Esophagus squamous epithelium (tissue), 5 donors: ENCODE data around the gene SORL1. TPM values are rescaled to one million over a fixed set of nuclear protein-coding genes. Genes with fewer than 3 reads are reported as not detected.

Source experiments
- DNase-seq: peaks from one replicate; lab custom pipeline; 2025; lab: John Stamatoyannopoulos, UW
- H3K27ac ChIP-seq, 4 donors: fragments of 200-600 bp; sonication (generic); one replicate each; pipeline ENCODE4 v1.5.1; 2016 to 2019; ENCODE audit warnings: mild to moderate bottlenecking in 1 of 4
- H3K27me3 ChIP-seq, 4 donors: fragments of 200-600 bp; sonication (generic); 1 replicate in 3 of 4; 2 replicates in 1 of 4; pipeline versions ENCODE4 v1.5.1 to v1.6.0; 2017 to 2021; ENCODE audit warnings: antibody characterized with exemption in 1 of 4
- H3K36me3 ChIP-seq, 3 donors: fragments of 200-600 bp; sonication (generic); one replicate each; pipeline ENCODE4 v1.5.1; 2016 to 2019
- H3K4me1 ChIP-seq, 3 donors: fragments of 200-600 bp; sonication (generic); one replicate each; pipeline ENCODE4 v1.5.1; 2017 to 2019
- H3K4me3 ChIP-seq, 4 donors: fragments of 200-600 bp; sonication (generic); 1 replicate in 3 of 4; 2 replicates in 1 of 4; pipeline ENCODE4 v1.5.1; 2016 to 2019; ENCODE audit warnings: mild to moderate bottlenecking in 2 of 4, moderate library complexity in 1 of 4
- H3K9me3 ChIP-seq, 3 donors: fragments of 200-600 bp; sonication (generic); one replicate each; pipeline ENCODE4 v1.5.1; 2016 to 2019
- CTCF ChIP-seq, 6 experiments: fragments of 450-650 bp in 4 of 6; fragments of 200-600 bp in 2 of 6; sonication (generic) in 2 of 6; IDR thresholded peaks; one replicate each; pipeline ENCODE4 v1.5.1; 2016 to 2019; ENCODE audit warnings: antibody characterized with exemption in 6 of 6, mild to moderate bottlenecking in 4 of 6, moderate library complexity in 4 of 6
- POLR2A ChIP-seq, 4 donors: fragments of 450-650 bp; IDR thresholded peaks; one replicate each; pipeline ENCODE4 v1.6.1; 2017; ENCODE audit warnings: antibody characterized with exemption in 4 of 4, mild to moderate bottlenecking in 4 of 4, moderate library complexity in 3 of 4
- WGBS, 2 donors: methylation state at CpG; one replicate each; pipeline ENCODE4 v1.1.5; 2018; 5-methylcytosine and 5-hydroxymethylcytosine counted together
- intact Hi-C: fragments of 100-400 bp; cut with DNase I; formaldehyde crosslinking; loops from one replicate; pipeline ENCODE4 v1.15.0; 2022
- total RNA-seq, 4 donors: library from RNA; depleted of rRNA; stranded (reverse); fragments of >200 nt; gene quantifications; one replicate each; pipeline ENCODE4 v1.1.0, GENCODE V29; 2016
- donor health status: DM: yes; HTN: yes; CAD: no.

Gene SORL1
- total RNA-seq, 4 donors from 2014 or later, result 6.8 to 19.9 (median 16.3) TPM

GRCh38 chr11:121534131-121535093 lies 82.3 kb downstream of the SORL1 start:
- intact Hi-C loops, result no loop called here
- 63 to 76% methylated on average over 12 of the region's 12 CpGs for WGBS, 2 donors
- TF ChIP-seq CTCF (IDR thresholded peaks at IDR 0.05), result peak in 5 of 6 experiments; percentile 20 to 43 (median 35)
- TF ChIP-seq POLR2A (IDR thresholded peaks at IDR 0.05), result no peak
- no peak for DNase-seq
- Histone ChIP-seq H3K4me3 (no peak overlapping the region), H3K27me3 (no peaks in the 10 kb centered on the region), H3K27ac (no peak overlapping the region), H3K9me3 (peaks cover 0 to 9% (median 0%) of the 10 kb centered on the region in 3 donors), H3K36me3 (peaks cover 0 to 46% (median 0%) of the 10 kb centered on the region in 3 donors), H3K4me1 (no peaks in the 10 kb centered on the region)

- Histone ChIP-seq H3K4me3 (no peak overlapping the region), H3K9me3 (peaks cover 0 to under 1% (median 0%) of the 10 kb centered on the region in 3 donors), H3K27ac (no peak overlapping the region), H3K4me1 (peaks cover 0 to under 1% (median 0%) of the 10 kb centered on the region in 3 donors), H3K36me3 (peaks cover 0 to 43% (median 0%) of the 10 kb centered on the region in 3 donors), H3K27me3 (no peaks in the 10 kb centered on the region)
- TF ChIP-seq POLR2A (IDR thresholded peaks at IDR 0.05) (no peak), CTCF (IDR thresholded peaks at IDR 0.05) (no peak)
- 74 to 80% methylated on average over 4 to 5 of the region's 6 CpGs for WGBS, 2 donors
- no peak for DNase-seq
- intact Hi-C loops, result no loop called here
Measured at GRCh38 chr11:121535129-121535796, 83.1 kb downstream of the SORL1 start.

GRCh38 chr11:121536126-121536525 lies 84.0 kb downstream of the SORL1 start:
- peaks cover 0 to 8% (median 0%) of the 10 kb centered on the region in 3 donors for H3K4me1 ChIP-seq
- H3K27me3 ChIP-seq, result no peaks in the 10 kb centered on the region
- no peak for DNase-seq
- no peak overlapping the region for H3K4me3 ChIP-seq
- no peaks in the 10 kb centered on the region for H3K9me3 ChIP-seq
- TF ChIP-seq POLR2A (IDR thresholded peaks at IDR 0.05), result no peak
- TF ChIP-seq CTCF (IDR thresholded peaks at IDR 0.05), result no peak
- H3K36me3 ChIP-seq, result peaks cover 0 to 43% (median 0%) of the 10 kb centered on the region in 3 donors
- intact Hi-C loops, result no loop called here
- WGBS, 2 donors, result 93 to 96% methylated on average over 6 of the region's 6 CpGs
- no peak overlapping the region for H3K27ac ChIP-seq

GRCh38 chr11:121538054-121538453 lies 85.9 kb downstream of the SORL1 start:
- H3K9me3 ChIP-seq, result no peaks in the 10 kb centered on the region
- intact Hi-C loops, result no loop called here
- 70 to 78% methylated on average over 1 of the region's 1 CpG for WGBS, 2 donors
- TF ChIP-seq POLR2A (IDR thresholded peaks at IDR 0.05) (no peak), CTCF (IDR thresholded peaks at IDR 0.05) (no peak)
- no peak overlapping the region for H3K4me3 ChIP-seq
- H3K4me1 ChIP-seq, result peaks cover 0 to 8% (median 0%) of the 10 kb centered on the region in 3 donors
- no peak for DNase-seq
- no peaks in the 10 kb centered on the region for H3K27me3 ChIP-seq
- no peak overlapping the region for H3K27ac ChIP-seq
- peaks cover 0 to 28% (median 0%) of the 10 kb centered on the region in 3 donors for H3K36me3 ChIP-seq
